Measurements from ENCODE around the gene ELMOD3.

GRCh38 chr2:85383850-85384249, 29.3 kb downstream of the ELMOD3 start:
- no peak for TF ChIP-seq CTCF (IDR thresholded peaks at IDR 0.05; ENCODE audit: low read depth, low read length, missing input control)
- TF ChIP-seq, protein P1, sequence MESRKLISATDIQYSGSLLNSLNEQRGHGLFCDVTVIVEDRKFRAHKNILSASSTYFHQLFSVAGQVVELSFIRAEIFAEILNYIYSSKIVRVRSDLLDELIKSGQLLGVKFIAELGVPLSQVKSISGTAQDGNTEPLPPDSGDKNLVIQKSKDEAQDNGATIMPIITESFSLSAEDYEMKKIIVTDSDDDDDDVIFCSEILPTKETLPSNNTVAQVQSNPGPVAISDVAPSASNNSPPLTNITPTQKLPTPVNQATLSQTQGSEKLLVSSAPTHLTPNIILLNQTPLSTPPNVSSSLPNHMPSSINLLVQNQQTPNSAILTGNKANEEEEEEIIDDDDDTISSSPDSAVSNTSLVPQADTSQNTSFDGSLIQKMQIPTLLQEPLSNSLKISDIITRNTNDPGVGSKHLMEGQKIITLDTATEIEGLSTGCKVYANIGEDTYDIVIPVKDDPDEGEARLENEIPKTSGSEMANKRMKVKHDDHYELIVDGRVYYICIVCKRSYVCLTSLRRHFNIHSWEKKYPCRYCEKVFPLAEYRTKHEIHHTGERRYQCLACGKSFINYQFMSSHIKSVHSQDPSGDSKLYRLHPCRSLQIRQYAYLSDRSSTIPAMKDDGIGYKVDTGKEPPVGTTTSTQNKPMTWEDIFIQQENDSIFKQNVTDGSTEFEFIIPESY (IDR thresholded peaks at IDR 0.05): no peak
- TF ChIP-seq, protein P2, sequence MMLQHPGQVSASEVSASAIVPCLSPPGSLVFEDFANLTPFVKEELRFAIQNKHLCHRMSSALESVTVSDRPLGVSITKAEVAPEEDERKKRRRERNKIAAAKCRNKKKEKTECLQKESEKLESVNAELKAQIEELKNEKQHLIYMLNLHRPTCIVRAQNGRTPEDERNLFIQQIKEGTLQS (IDR thresholded peaks at IDR 0.05): no peak
- TF ChIP-seq YY1 (IDR thresholded peaks at IDR 0.05): no peak
- no peak for TF ChIP-seq FOXA1 (IDR thresholded peaks at IDR 0.05)
- TF ChIP-seq GABPA (IDR thresholded peaks at IDR 0.05 in 1 of 2, conservative IDR thresholded peaks at IDR 0.05 in 1 of 2): no peak
- TF ChIP-seq JUND (IDR thresholded peaks at IDR 0.05): no peak
- no peak for TF ChIP-seq SP1 (IDR thresholded peaks at IDR 0.05)
- TF ChIP-seq RXRA (IDR thresholded peaks at IDR 0.05): no peak
- TF ChIP-seq RAD21 (IDR thresholded peaks at IDR 0.05): no peak
